ENCODE measurements around the gene HAND1.

DNA sequence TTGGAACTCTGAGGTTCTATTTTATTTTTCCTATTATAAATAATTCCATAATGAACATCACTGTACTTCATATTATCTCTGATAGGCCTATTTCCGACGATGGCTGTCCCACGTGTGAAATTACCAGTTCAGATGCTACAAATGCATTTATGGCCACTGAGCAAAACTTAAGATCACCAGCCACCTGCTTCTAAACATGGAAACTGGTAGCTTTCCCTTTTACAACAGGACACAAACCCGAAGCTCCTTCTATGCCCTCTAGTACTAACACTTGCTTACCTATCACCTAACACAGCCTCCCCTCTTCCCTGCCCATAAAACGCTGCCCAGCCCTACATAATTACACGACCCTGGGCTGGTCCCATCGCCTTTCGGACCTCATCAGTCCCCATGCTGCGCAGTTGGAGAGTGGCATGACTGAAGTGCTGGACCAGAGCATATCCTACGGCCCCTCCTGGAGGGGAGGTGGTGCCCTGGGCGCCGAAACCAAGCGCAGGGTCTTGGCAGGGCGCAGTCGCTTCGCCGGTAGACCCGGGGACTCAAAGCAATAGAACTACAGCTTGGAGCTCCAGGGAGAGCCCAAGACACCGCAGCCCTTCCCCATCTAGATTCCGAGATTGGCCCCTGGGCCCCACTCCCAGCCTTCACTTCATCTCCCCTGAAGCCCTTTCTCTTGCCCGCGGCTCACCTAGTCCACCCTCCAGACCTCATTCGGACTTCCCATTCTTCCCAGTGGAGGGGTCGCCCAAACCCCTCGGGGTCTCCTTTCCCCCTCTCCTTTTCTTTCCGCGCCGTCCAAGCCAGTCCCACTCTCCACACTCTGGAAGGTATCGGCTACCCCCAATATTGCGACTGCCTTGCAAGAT lies 33.2 kb downstream of the HAND1 start:
- TF ChIP-seq GATA2 (IDR thresholded peaks at IDR 0.05; ENCODE audit: low read depth, low read length) (no peak), GATA3 (IDR thresholded peaks at IDR 0.05; ENCODE audit: low read depth, low read length) (no peak)

All from SH-SY5Y (cell line).